Activated CD4-positive, alpha-beta T cell treated with anti-CD3 and anti-CD28 coated beads for 36 hours (primary cell): ENCODE measurements around the gene ANO1. TPM values are rescaled to one million over a fixed set of nuclear protein-coding genes. Genes with fewer than 3 reads are reported as not detected.

Experiments
- ATAC-seq: fragments of 200-7000 bp; cut with Tn5 transposase; one replicate; pipeline ENCODE4 v1.10.0; 2021; ENCODE audit warnings: mild to moderate bottlenecking, moderate library complexity
- CTCF ChIA-PET: fragments of 350-600 bp; sonication (Branson Sonifier 250); formaldehyde crosslinking; loops from one replicate; lab custom pipeline; 2021; ENCODE audit warnings: antibody characterized with exemption; lab: Charles Lee
- POLR2A ChIA-PET: fragments of 350-600 bp; sonication (Branson Sonifier 250); formaldehyde crosslinking; loops from one replicate; lab custom pipeline; 2021; ENCODE audit warnings: antibody characterized with exemption, inconsistent platforms; lab: Charles Lee
- DNase-seq: peaks from one replicate; pipeline ENCODE4 v3.0.0-alpha.2; 2020
- H3K27ac Mint-ChIP-seq: one replicate; pipeline ENCODE4 v1.8.0; 2021; ENCODE audit warnings: mixed read lengths
- H3K27me3 Mint-ChIP-seq: one replicate; pipeline ENCODE4 v1.8.0; 2021; ENCODE audit warnings: mixed read lengths
- H3K36me3 Mint-ChIP-seq: one replicate; pipeline ENCODE4 v1.8.0; 2021; ENCODE audit warnings: low read depth, mixed read lengths
- H3K4me1 Mint-ChIP-seq: one replicate; pipeline ENCODE4 v1.8.0; 2021; ENCODE audit warnings: mixed read lengths
- H3K4me3 Mint-ChIP-seq: one replicate; pipeline ENCODE4 v1.8.0; 2021; ENCODE audit warnings: mild to moderate bottlenecking, moderate library complexity, mixed read lengths
- H3K9me3 Mint-ChIP-seq: one replicate; pipeline ENCODE4 v1.8.0; 2021; ENCODE audit warnings: low read depth, mixed read lengths
- intact Hi-C, 2 experiments: fragments of 100-400 bp; cut with DNase I in 1 of 2; cut with micrococcal nuclease in 1 of 2; formaldehyde crosslinking; loops; one replicate each; pipeline versions ENCODE4 v1.14.2 to v1.15.1; 2022 to 2024; cut with DNase I, micrococcal nuclease
- total RNA-seq, 2 experiments: library from RNA; stranded (reverse); gene quantifications; one replicate each; pipeline ENCODE4 v1.2.3, GENCODE V29; 2021

Gene ANO1
- total RNA-seq, 2 experiments from 2014 or later, result not detected

GRCh38 chr11:70104419-70104818 is 26.3 kb downstream of the ANO1 start:
- ChIA-PET CTCF (no interaction called here), POLR2A (no interaction called here)
- DNase-seq (no peak), ATAC-seq (no peak)
- intact Hi-C loops, result no loop called here
- Mint-ChIP-seq H3K4me3 (no peak overlapping the region), H3K4me1 (no peaks in the 10 kb centered on the region), H3K27me3 (peaks cover 3% of the 10 kb centered on the region), H3K27ac (no peak overlapping the region), H3K36me3 (no peaks in the 10 kb centered on the region), H3K9me3 (no peaks in the 10 kb centered on the region)

GRCh38 chr11:70104961-70105360 is 26.8 kb downstream of the ANO1 start:
- Mint-ChIP-seq H3K36me3 (no peaks in the 10 kb centered on the region), H3K27ac (no peak overlapping the region), H3K4me1 (no peaks in the 10 kb centered on the region), H3K4me3 (no peak overlapping the region), H3K27me3 (peaks cover 3% of the 10 kb centered on the region), H3K9me3 (no peaks in the 10 kb centered on the region)
- intact Hi-C loops, result no loop called here
- no peak for DNase-seq
- CTCF ChIA-PET, result no interaction called here
- POLR2A ChIA-PET, result no interaction called here
- no peak for ATAC-seq

DNA sequence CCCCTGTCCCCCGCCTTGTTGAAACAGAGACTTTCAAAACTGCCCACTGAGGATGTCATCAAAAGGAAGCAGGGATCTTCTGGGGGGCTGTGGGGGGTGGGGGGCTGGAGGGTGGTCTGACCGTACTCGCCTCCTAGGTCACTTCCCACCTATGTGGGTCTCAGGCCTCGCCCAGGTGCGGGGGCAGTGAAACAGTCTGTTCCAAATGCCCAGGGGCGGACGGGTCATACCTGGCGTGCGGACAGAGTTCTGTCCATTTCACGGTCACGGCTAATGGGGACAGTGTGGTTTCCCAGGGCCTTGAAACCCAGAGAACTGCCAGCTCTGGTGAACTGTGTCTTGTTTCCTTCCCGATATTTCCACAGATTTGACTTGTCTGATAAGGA is 27.2 kb downstream of the ANO1 start:
- H3K4me1 Mint-ChIP-seq, result no peaks in the 10 kb centered on the region
- H3K36me3 Mint-ChIP-seq, result no peaks in the 10 kb centered on the region
- H3K4me3 Mint-ChIP-seq, result no peak overlapping the region
- intact Hi-C loops, result no loop called here
- H3K27ac Mint-ChIP-seq, result no peak overlapping the region
- DNase-seq, result no peak
- peaks cover 3% of the 10 kb centered on the region for H3K27me3 Mint-ChIP-seq
- ATAC-seq, result no peak
- no peaks in the 10 kb centered on the region for H3K9me3 Mint-ChIP-seq
- CTCF ChIA-PET, result no interaction called here
- POLR2A ChIA-PET, result no interaction called here

- Mint-ChIP-seq H3K4me3 (no peak overlapping the region), H3K36me3 (no peaks in the 10 kb centered on the region), H3K27me3 (peaks cover 3% of the 10 kb centered on the region), H3K9me3 (no peaks in the 10 kb centered on the region), H3K27ac (no peak overlapping the region), H3K4me1 (no peaks in the 10 kb centered on the region)
- POLR2A ChIA-PET, result no interaction called here
- DNase-seq (no peak), ATAC-seq (no peak)
- intact Hi-C loops, result no loop called here
- CTCF ChIA-PET, result no interaction called here
These were observed 27.8 kb downstream of the ANO1 start for GRCh38 chr11:70105755-70106571.

DNA sequence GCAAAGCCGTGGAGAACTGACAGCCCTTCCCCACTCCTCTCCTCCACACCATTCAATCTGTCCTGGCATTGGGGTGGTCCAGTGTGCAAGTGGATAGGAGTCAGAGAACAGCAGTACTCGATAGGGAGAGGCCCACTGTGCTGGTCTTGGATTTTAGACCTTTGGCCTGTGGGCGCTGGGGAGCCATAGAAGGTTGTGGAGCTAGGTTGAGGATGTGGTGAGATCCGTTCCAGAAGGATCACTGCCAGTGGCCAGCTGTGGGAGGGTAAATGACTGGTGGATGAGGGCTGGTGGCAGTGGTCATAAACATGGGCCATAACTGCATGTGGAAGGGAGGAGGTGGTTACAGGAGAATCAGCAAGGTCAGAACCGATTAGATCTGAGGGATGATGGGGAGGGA is 28.6 kb downstream of the ANO1 start:
- H3K27me3 Mint-ChIP-seq, result peaks cover 6% of the 10 kb centered on the region
- no peaks in the 10 kb centered on the region for H3K36me3 Mint-ChIP-seq
- intact Hi-C loops, result no loop called here
- ATAC-seq, result no peak
- CTCF ChIA-PET, result no interaction called here
- no peak for DNase-seq
- no peaks in the 10 kb centered on the region for H3K9me3 Mint-ChIP-seq
- H3K4me1 Mint-ChIP-seq, result no peaks in the 10 kb centered on the region
- no peak overlapping the region for H3K27ac Mint-ChIP-seq
- POLR2A ChIA-PET, result no interaction called here
- H3K4me3 Mint-ChIP-seq, result no peak overlapping the region

GRCh38 chr11:70107191-70107590 is 29.1 kb downstream of the ANO1 start:
- H3K36me3 Mint-ChIP-seq, result no peaks in the 10 kb centered on the region
- POLR2A ChIA-PET, result no interaction called here
- ATAC-seq (no peak), DNase-seq (no peak)
- intact Hi-C loops, result no loop called here
- no peaks in the 10 kb centered on the region for H3K9me3 Mint-ChIP-seq
- H3K27me3 Mint-ChIP-seq, result peaks cover 6% of the 10 kb centered on the region
- CTCF ChIA-PET, result no interaction called here
- no peak overlapping the region for H3K27ac Mint-ChIP-seq
- H3K4me3 Mint-ChIP-seq, result no peak overlapping the region
- H3K4me1 Mint-ChIP-seq, result no peaks in the 10 kb centered on the region

- Mint-ChIP-seq H3K4me3 (no peak overlapping the region), H3K27ac (no peak overlapping the region), H3K4me1 (no peaks in the 10 kb centered on the region), H3K36me3 (no peaks in the 10 kb centered on the region), H3K27me3 (peaks cover 6% of the 10 kb centered on the region), H3K9me3 (no peaks in the 10 kb centered on the region)
- ChIA-PET CTCF (no interaction called here), POLR2A (no interaction called here)
- DNase-seq (no peak), ATAC-seq (no peak)
- intact Hi-C loops, result no loop called here
These were observed 29.6 kb downstream of the ANO1 start for GRCh38 chr11:70107756-70108155.

- ATAC-seq (no peak), DNase-seq (no peak)
- ChIA-PET CTCF (no interaction called here), POLR2A (no interaction called here)
- H3K36me3 Mint-ChIP-seq, result no peaks in the 10 kb centered on the region
- no peaks in the 10 kb centered on the region for H3K9me3 Mint-ChIP-seq
- no peak overlapping the region for H3K4me3 Mint-ChIP-seq
- intact Hi-C loops, result no loop called here
- peaks cover 6% of the 10 kb centered on the region for H3K27me3 Mint-ChIP-seq
- no peak overlapping the region for H3K27ac Mint-ChIP-seq
- H3K4me1 Mint-ChIP-seq, result no peaks in the 10 kb centered on the region
These were observed 30.1 kb downstream of the ANO1 start for GRCh38 chr11:70108250-70108649.

DNA sequence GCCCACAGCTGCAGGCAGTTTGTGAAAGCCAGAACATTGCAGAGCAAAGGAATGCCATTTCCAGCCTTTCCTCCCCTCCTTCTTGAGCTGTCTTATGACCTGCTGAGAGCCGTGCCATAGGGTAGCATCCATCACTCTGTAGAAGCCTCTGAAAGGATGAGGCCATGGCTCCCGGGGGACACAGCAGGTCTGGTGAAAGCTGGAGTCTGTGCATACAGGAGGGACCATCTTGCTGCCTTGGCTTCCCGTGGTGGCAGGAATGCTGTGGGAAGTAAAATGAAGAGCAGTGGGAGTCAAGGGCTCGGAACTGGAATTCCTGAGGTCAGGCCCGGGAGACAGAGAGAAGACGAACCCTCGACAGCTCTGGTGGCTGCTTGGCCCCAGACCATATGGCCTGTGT is 30.9 kb downstream of the ANO1 start:
- POLR2A ChIA-PET, result no interaction called here
- peaks cover 2% of the 10 kb centered on the region for H3K27me3 Mint-ChIP-seq
- DNase-seq, result no peak
- no peaks in the 10 kb centered on the region for H3K36me3 Mint-ChIP-seq
- no peak overlapping the region for H3K27ac Mint-ChIP-seq
- H3K4me1 Mint-ChIP-seq, result no peaks in the 10 kb centered on the region
- H3K9me3 Mint-ChIP-seq, result no peaks in the 10 kb centered on the region
- intact Hi-C loops, result no loop called here
- H3K4me3 Mint-ChIP-seq, result no peak overlapping the region
- CTCF ChIA-PET, result interaction anchor here (0.7 kb wide), 1 partner anchor 40 kb away, joined by 3 read pairs; no protein-coding TSS in a partner anchor
- ATAC-seq, result no peak

GRCh38 chr11:70109903-70110302 is 31.8 kb downstream of the ANO1 start:
- Mint-ChIP-seq H3K36me3 (no peaks in the 10 kb centered on the region), H3K27me3 (peaks cover 2% of the 10 kb centered on the region), H3K4me3 (no peak overlapping the region), H3K27ac (no peak overlapping the region), H3K4me1 (no peaks in the 10 kb centered on the region), H3K9me3 (no peaks in the 10 kb centered on the region)
- ChIA-PET POLR2A (no interaction called here), CTCF (no interaction called here)
- intact Hi-C loops, result no loop called here
- ATAC-seq (no peak), DNase-seq (no peak)

DNA sequence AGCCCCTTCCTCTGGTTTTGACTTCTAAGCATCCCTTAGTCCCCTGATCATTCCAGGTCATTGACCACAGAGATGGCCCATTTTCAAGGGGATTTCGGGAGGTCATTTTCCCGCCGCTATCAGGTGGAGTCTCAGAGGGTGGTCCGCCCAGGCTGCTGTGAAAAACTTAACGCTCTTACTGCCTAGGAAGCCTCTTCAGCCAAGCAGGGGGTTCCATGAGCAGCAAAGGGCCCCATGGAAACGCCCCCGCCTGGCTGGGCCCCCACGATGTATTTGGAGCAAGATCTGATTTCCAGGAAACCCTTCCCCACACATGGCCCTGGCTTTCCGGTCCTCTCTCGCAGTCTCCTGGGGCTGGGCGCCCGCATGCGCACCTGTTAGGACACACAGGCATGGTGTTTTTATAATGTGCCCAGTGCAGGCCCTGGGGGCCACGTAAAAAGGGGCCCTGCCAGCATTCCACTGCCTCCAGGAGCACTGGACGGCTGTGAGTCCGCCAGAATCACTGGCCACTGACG is 32.5 kb downstream of the ANO1 start:
- H3K27me3 Mint-ChIP-seq, result peaks cover 2% of the 10 kb centered on the region
- H3K4me3 Mint-ChIP-seq, result no peak overlapping the region
- H3K9me3 Mint-ChIP-seq, result no peaks in the 10 kb centered on the region
- no peak for ATAC-seq
- no peaks in the 10 kb centered on the region for H3K4me1 Mint-ChIP-seq
- CTCF ChIA-PET, result no interaction called here
- intact Hi-C loops, result no loop called here
- no peak for DNase-seq
- H3K27ac Mint-ChIP-seq, result no peak overlapping the region
- POLR2A ChIA-PET, result no interaction called here
- H3K36me3 Mint-ChIP-seq, result no peaks in the 10 kb centered on the region

GRCh38 chr11:70111269-70112016 is 33.3 kb downstream of the ANO1 start:
- H3K36me3 Mint-ChIP-seq, result no peaks in the 10 kb centered on the region

More at GRCh38 chr11:70111269-70112016, 33.3 kb downstream of the ANO1 start:
- Mint-ChIP-seq H3K27me3 (peaks cover 2% of the 10 kb centered on the region), H3K27ac (no peak overlapping the region), H3K4me1 (no peaks in the 10 kb centered on the region), H3K4me3 (no peak overlapping the region), H3K9me3 (no peaks in the 10 kb centered on the region)
- ATAC-seq, result no peak
- no peak for DNase-seq
- intact Hi-C loops, result no loop called here
- CTCF ChIA-PET, result no interaction called here
- POLR2A ChIA-PET, result no interaction called here
